ENCODE data around the gene BCOR.

GRCh38 chrX:40004921-40005291 is 92.9 kb downstream of the BCOR start:
- TF ChIP-seq EZH2 (IDR thresholded peaks at IDR 0.05; ENCODE audit: insufficient read depth, poor library complexity, severe bottlenecking) (no peak), EZH2phosphoT487 (IDR thresholded peaks at IDR 0.05; ENCODE audit: insufficient read depth, low read depth) (no peak)

Measured in GM23248 (cell line).